ENCODE data around the gene ANKRD13A. TPM values are rescaled to one million over a fixed set of nuclear protein-coding genes. Genes with fewer than 3 reads are reported as not detected.

The ANKRD13A gene
- total RNA-seq, 4 donors from 2014 or later = 19.0 to 29.3 (median 20.5) TPM

DNA sequence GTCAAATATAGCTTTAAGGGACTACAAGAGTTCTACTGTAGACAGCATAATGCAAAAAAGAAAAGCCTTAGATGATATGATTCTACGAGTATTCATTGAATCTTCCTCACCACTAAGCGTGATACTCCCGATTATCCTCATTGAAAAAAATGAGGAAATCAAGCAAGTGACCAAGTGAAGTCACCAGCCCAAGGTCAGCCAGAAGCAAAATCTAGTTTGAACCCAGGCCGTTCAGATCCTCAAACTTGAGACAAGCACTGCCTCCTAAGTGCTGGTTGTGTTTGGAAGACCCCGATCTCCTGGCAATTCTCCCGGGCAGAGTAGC, 3.9 kb upstream of the ANKRD13A start:
- H3K36me3 ChIP-seq = peaks cover 0 to 8% of the 10 kb centered on the region in 2 donors
- in situ Hi-C loops (cut with MboI; ENCODE audit: low sequenced_read_pairs in 4 of 4) (no loop called here), intact Hi-C loops (cut with DNase I; ENCODE audit: low total_unique reads) (loop anchor here (5.0 to 10.0 kb wide), 2 partner anchors 93 to 589 kb away; partner anchors contain the start of genes PPTC7 and TCHP)
- peak overlapping the region; percentile 83 to 99 (median 98) for H3K4me3 ChIP-seq
- no peaks in the 10 kb centered on the region for H3K9me3 ChIP-seq
- H3K4me1 ChIP-seq = peaks cover 33 to 49% of the 10 kb centered on the region in 2 donors
- DNase-seq (no peak), ATAC-seq (no peak)
- TF ChIP-seq, protein P1, sequence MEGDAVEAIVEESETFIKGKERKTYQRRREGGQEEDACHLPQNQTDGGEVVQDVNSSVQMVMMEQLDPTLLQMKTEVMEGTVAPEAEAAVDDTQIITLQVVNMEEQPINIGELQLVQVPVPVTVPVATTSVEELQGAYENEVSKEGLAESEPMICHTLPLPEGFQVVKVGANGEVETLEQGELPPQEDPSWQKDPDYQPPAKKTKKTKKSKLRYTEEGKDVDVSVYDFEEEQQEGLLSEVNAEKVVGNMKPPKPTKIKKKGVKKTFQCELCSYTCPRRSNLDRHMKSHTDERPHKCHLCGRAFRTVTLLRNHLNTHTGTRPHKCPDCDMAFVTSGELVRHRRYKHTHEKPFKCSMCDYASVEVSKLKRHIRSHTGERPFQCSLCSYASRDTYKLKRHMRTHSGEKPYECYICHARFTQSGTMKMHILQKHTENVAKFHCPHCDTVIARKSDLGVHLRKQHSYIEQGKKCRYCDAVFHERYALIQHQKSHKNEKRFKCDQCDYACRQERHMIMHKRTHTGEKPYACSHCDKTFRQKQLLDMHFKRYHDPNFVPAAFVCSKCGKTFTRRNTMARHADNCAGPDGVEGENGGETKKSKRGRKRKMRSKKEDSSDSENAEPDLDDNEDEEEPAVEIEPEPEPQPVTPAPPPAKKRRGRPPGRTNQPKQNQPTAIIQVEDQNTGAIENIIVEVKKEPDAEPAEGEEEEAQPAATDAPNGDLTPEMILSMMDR (IDR thresholded peaks at IDR 0.05 in 4 of 5, conservative IDR thresholded peaks at IDR 0.05 in 1 of 5) = no peak
- no peak for TF ChIP-seq POLR2A (IDR thresholded peaks at IDR 0.05)
- no peaks in the 10 kb centered on the region for H3K27me3 ChIP-seq
- peak overlapping the region; percentile 81 to 90 (median 86) for H3K27ac ChIP-seq

- peaks cover 36 to 53% of the 10 kb centered on the region in 2 donors for H3K4me1 ChIP-seq
- H3K27ac ChIP-seq = peak within 1 kb of the TSS; percentile 81 to 90 (median 86)
- in situ Hi-C loops (cut with MboI; ENCODE audit: low sequenced_read_pairs in 4 of 4) = no loop called here
- H3K4me3 ChIP-seq = peak within 1 kb of the TSS; percentile 83 to 99 (median 98)
- DNase-seq (peak; percentile 90 to 92), ATAC-seq (peak; percentile 81)
- H3K27me3 ChIP-seq = no peaks in the 10 kb centered on the region
- H3K9me3 ChIP-seq = no peaks in the 10 kb centered on the region
- intact Hi-C loops (cut with DNase I; ENCODE audit: low total_unique reads) = loop anchor here (5.0 to 10.0 kb wide), 2 partner anchors 94 to 589 kb away; partner anchors contain the start of genes PPTC7 and TCHP
- peaks cover 0 to 3% of the 10 kb centered on the region in 2 donors for H3K36me3 ChIP-seq
- TF ChIP-seq, protein P1 (IDR thresholded peaks at IDR 0.05 in 4 of 5, conservative IDR thresholded peaks at IDR 0.05 in 1 of 5) = no peak
- TF ChIP-seq POLR2A (IDR thresholded peaks at IDR 0.05) = peak; percentile 77 to 78
These were observed 3.3 kb upstream of the ANKRD13A start, which contains the start of gene GIT2 for GRCh38 chr12:109995686-109996482. TSS of gene GIT2 (minus strand) at chr12:109996368. CDS start at chr12:109996224, 144 bp downstream.

- no peak for DNase-seq
- in situ Hi-C loops (cut with MboI; ENCODE audit: low sequenced_read_pairs in 4 of 4) = no loop called here
- H3K27ac ChIP-seq = peak overlapping the region; percentile 81 to 90 (median 86)
- H3K27me3 ChIP-seq = no peaks in the 10 kb centered on the region
- TF ChIP-seq POLR2A (IDR thresholded peaks at IDR 0.05) = no peak
- TF ChIP-seq, protein P1 (IDR thresholded peaks at IDR 0.05 in 4 of 5, conservative IDR thresholded peaks at IDR 0.05 in 1 of 5) = no peak
- no peaks in the 10 kb centered on the region for H3K9me3 ChIP-seq
- intact Hi-C loops (cut with DNase I; ENCODE audit: low total_unique reads) = loop anchor here (5.0 to 10.0 kb wide), 2 partner anchors 94 to 588 kb away; partner anchors contain the start of genes PPTC7 and TCHP
- H3K4me3 ChIP-seq = peak overlapping the region; percentile 83 to 99 (median 98)
- H3K36me3 ChIP-seq = no peaks in the 10 kb centered on the region
- no peak for ATAC-seq
- H3K4me1 ChIP-seq = peaks cover 36 to 58% of the 10 kb centered on the region in 2 donors
These were observed 2.8 kb upstream of the ANKRD13A start for GRCh38 chr12:109996483-109996853.

GRCh38 chr12:109997393-109997792, 1.8 kb upstream of the ANKRD13A start:
- no peaks in the 10 kb centered on the region for H3K36me3 ChIP-seq
- in situ Hi-C loops (cut with MboI; ENCODE audit: low sequenced_read_pairs in 4 of 4) = no loop called here
- ATAC-seq (no peak), DNase-seq (no peak)
- TF ChIP-seq POLR2A (IDR thresholded peaks at IDR 0.05) = no peak
- TF ChIP-seq, protein P1 (IDR thresholded peaks at IDR 0.05 in 4 of 5, conservative IDR thresholded peaks at IDR 0.05 in 1 of 5) = no peak
- intact Hi-C loops (cut with DNase I; ENCODE audit: low total_unique reads) = loop anchor here (5.0 to 10.0 kb wide), 2 partner anchors 95 to 587 kb away; partner anchors contain the start of genes PPTC7 and TCHP
- H3K9me3 ChIP-seq = no peaks in the 10 kb centered on the region
- no peak overlapping the region for H3K27ac ChIP-seq
- no peaks in the 10 kb centered on the region for H3K27me3 ChIP-seq
- H3K4me1 ChIP-seq = peaks cover 40 to 68% of the 10 kb centered on the region in 2 donors
- no peak overlapping the region for H3K4me3 ChIP-seq
